Hematopoietic multipotent progenitor cell treated with erythropoietin and hydrocortisone succinate and interleukin-3 and kit ligand, for 17 days (in vitro differentiated cells): ENCODE data around the gene MMP24.
"Not testable (repeated sequence)": the region's sequence is repeated elsewhere in the genome, so short reads cannot be mapped to it uniquely, and the experiment has no call there.

Source experiments
- DNase-seq: peaks from one replicate; pipeline ENCODE4 v3.0.0-alpha.2; 2015; ENCODE audit warnings: low spot score

MMP24 gene

GRCh38 chr20:35257175-35257909 lies 30.9 kb downstream of the MMP24 start:
- no peak for DNase-seq

DNA sequence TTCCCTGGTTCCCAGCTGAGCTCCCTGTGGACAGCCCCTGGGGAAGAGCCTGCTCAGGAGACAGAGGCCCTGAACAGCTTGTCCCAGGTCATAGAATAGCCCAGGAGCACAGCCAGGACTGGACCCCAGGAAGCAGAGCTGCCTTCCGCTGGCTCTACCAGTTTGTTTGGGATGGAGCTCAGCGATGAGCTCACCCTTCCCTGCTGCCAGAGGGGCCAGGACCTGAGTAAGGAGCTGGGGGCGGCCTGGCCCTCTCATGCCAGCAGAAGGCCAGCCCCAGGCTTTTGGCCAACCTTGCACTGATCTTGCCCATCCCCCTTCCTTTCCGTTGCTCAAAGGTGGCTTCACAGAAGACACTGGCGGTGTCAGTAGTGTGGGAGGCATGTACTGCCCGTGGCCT lies 33.9 kb downstream of the MMP24 start:
- DNase-seq, result no peak

DNA sequence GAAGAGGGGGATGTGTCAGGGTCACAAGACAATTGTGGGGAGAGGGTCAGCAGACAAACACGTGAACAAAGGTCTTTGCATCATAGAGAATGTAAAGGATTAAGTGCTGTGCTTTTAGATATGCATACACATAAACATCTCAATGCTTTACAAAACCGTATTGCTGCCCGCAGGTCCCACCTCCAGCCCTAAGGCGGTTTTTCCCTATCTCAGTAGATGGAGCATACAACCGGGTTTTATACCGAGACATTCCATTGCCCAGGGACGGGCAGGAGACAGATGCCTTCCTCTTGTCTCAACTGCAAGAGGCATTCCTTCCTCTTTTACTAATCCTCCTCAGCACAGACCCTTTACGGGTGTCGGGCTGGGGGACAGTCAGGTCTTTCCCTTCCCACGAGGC lies 35.8 kb downstream of the MMP24 start:
- DNase-seq, result not testable (repeated sequence)

DNA sequence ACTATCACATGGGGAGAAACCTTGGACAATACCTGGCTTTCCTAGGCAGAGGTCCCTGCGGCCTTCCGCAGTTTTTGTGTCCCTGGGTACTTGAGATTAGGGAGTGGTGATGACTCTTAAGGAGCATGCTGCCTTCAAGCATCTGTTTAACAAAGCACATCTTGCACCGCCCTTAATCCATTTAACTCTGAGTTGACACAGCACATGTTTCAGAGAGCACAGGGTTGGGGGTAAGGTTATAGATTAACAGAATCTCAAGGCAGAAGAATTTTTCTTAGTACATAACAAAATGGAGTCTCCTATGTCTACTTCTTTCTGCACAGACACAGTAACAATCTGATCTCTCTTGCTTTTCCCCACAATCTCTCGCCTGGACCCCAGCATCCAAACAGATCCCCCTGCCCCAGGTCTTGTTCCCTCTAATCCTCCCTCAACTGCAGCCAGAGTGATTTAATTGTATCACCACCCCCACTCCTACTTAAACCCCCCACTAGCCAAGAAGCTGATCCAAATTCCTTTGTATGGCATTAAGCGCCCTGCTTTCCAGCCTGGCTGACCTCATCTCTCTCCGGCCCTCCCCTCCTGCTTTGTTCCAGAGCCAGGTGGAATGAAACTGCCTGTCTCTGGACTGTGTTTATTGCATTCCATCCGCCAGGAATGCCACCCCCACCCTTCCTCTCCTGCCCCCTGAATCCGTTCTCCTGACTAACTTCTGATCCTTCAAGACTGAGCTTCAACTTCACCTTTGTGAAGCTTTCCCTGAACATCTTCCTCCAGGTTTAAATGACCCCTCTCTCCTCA lies 36.4 kb downstream of the MMP24 start:
- DNase-seq, result not testable (repeated sequence)

- no peak for DNase-seq
Observed at GRCh38 chr20:35263532-35264341, 37.2 kb downstream of the MMP24 start.

DNA sequence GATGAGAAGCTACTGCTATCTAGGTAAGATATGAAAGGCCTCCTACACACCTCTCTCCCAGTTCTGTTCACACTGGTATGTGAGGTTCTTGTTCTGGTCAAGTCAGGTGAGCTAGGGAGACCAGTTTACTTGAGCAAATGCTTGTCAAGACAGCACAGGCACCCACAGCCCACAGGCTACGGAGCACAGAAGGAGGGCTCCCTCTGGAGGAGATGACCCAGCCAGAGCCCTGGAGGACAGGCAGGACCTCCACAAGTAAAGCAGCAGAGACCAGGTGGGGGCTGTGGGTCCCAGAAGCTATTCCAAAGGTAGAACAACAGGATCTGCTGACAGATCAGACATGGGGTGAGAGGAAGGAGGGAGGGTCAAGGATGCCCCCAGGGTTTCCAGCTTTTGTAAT lies 38.3 kb downstream of the MMP24 start:
- no peak for DNase-seq

- DNase-seq, result no peak
Observed at GRCh38 chr20:35267092-35267491, 40.6 kb downstream of the MMP24 start.

GRCh38 chr20:35269055-35269781 lies 42.7 kb downstream of the MMP24 start:
- DNase-seq, result peak; percentile 45

DNA sequence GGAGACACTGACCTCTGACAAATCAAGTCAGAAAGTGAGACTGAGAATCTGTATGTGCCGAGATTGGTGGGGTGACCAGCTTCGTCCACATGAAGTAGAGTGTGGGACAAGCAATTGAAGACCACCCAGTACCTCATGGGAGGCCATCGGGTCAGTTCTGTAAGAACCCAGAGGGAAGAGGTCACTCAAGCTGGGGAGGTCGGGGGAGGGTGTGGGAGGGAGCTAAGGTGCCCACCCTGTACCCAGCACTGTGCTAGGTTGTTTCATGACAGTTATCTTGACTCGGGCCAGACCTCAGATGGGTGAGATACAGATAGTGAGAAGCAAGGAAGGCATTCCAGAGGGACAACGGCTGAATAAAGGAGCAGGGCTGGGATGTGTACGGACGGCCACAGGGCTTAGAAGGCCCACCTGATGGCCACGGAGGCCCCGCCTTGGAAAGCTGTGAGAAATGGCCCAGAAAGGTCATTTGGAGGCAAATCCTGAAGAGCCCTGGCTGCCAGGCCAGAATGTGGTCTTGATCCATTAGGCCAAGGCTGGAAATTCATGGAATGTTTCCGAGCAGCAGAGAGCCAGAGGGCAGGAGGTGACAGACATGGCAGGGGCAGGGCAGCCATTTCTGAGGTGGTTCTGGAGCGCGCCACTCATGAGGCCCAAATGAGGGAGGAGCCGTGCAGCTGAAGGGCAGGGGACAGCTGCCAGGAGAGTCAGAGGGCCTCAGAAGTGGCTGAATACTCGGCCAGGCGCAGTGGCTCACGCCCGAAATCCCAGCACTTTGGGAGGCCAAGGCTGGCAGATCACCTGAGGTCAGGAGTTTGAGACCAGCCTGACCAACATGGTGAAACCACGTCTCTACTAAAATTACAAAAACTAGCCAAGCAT lies 43.8 kb downstream of the MMP24 start:
- DNase-seq, result no peak

- DNase-seq, result no peak
Observed at GRCh38 chr20:35271073-35271882, 44.8 kb downstream of the MMP24 start.

- DNase-seq, result no peak
Observed at GRCh38 chr20:35271904-35272303, 45.4 kb downstream of the MMP24 start.

DNA sequence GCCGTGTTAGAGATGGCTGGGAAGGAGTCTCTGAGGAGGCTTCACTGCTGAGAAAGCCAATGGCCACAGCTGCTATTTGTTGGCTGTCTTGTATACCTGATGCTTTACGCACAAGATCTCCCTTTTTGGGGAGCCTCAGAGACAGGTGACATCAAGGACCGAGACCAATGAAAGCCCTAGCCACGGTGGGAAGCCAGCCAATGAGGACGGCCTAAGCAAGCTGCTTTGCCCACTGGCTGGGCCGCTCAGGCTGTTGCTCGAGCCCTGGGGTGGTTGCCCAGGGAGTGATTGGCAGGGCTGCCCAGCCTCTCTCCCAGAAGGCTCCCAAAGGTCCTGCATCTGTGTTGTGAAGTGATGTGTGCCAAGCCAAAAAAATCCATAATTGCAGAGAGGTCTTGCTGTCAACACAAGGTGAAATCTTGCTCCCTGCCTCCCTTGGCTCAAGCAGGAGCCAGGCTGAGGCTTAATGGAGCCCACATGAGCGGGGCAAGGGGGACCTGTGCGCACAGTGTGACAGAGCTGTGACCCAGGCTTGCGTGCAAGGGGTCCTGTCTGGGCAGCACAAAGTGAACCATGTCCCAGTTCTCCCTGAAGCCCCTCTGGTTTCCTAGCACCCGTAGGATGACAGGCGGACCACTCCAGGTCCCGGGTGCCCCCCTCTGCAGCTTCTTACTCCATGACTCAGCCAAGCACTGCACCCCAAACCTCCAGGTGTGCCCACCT lies 47.1 kb downstream of the MMP24 start:
- no peak for DNase-seq

DNA sequence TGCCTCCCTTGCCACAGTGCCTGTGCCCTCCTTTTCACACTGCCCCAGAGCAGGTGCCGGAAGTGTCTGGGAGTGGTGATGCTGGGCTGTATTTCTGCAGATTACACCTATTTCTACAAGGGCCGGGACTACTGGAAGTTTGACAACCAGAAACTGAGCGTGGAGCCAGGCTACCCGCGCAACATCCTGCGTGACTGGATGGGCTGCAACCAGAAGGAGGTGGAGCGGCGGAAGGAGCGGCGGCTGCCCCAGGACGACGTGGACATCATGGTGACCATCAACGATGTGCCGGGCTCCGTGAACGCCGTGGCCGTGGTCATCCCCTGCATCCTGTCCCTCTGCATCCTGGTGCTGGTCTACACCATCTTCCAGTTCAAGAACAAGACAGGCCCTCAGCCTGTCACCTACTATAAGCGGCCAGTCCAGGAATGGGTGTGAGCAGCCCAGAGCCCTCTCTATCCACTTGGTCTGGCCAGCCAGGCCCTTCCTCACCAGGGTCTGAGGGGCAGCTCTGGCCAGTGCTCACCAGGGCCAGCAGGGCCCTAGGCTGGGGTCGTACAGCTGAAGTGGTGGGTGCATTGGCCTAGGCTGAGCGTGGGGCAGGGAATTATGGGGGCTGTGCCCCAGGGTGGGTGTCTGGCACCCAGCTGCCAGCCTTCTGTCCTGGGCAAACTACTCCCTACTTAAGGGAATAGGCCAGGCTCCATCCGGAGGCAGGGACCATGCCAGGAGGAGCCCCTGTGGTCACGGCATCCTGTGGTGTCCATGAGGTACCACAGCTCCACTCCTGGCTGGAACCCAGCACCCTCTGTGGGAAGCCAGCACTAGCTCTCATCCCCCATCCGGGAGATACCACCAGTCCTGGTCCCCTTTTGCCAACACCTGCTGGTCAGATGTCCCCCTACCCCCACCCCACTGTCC lies 47.9 kb downstream of the MMP24 start:
- no peak for DNase-seq

- DNase-seq, result no peak
Observed at GRCh38 chr20:35275741-35276251, 49.3 kb downstream of the MMP24 start.

- DNase-seq, result no peak
Observed at GRCh38 chr20:35276408-35276807, 49.9 kb downstream of the MMP24 start.

GRCh38 chr20:35277127-35277526 lies 50.6 kb downstream of the MMP24 start:
- no peak for DNase-seq

DNA sequence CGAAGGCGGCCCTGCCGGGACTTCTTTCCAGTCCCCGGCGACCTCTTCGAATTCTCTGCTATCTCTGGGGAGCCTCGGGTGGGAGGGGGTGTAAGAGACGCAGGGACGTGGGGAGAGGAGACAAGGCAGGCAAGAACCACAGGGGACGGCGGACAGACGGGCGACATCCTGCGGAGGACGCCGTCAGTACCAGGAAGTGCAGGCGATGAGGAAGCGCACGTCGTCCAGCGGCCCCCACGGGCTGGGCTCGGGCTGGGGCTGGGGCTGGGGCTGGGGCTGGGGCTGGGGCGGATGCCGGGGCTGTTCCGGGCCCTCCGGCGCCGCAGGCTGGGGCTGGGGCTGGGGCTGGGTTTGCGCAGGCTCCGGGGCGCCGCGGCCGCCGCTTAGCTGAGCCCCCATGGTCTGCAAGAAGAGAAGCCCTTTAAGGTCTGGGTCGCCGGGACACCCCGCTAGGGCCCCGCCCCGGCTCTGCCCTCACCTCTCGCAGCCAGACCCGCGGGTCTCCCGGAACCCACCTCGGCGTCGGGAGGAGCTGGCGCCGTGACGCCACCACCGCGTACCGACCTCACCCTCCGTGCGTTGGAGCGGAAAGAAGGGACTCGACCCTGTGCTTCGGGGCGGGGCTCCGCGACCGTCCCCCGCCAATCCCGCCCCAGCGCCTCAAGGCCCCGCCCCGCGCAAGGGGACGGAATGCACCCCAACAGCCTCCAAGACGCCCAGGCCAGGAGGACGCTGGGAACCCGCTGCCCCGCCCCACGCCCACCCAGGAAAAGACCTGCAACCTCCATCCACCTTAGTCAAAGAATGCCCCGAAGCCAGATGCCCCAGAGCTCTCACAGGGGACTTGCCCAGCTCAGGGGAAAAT lies 51.3 kb downstream of the MMP24 start, which contains the start of gene MMP24OS:
MMP24OS (minus strand) TSS at position 592 of the 865 bp plus-strand sequence; CDS start at position 399, 193 bp downstream.
- DNase-seq, result peak; percentile 86
